Liver (tissue), 9 donors: ENCODE measurements around the gene LRRN3. TPM values are rescaled to one million over a fixed set of nuclear protein-coding genes. Genes with fewer than 3 reads are reported as not detected.

Experiments used
- DNase-seq: peaks from one replicate; pipeline ENCODE4 v3.0.0-alpha.2; 2017; ENCODE audit warnings: low spot score
- H3K27ac ChIP-seq, 2 donors: one replicate each; pipeline ENCODE4 v1.7.0; 2013; ENCODE audit warnings: inconsistent platforms in 2 of 2, low read length in 2 of 2, control low read depth in 1 of 2, low read depth in 1 of 2, mild to moderate bottlenecking in 1 of 2
- H3K27me3 ChIP-seq, 4 donors: one replicate each; pipeline versions ENCODE4 v1.6.1 to v1.7.0; 2013; ENCODE audit warnings: low read length in 3 of 4, inconsistent platforms in 1 of 4, mild to moderate bottlenecking in 1 of 4, moderate library complexity in 1 of 4; ENCODE audit not compliant: control insufficient read depth in 4 of 4, insufficient read depth in 4 of 4
- H3K36me3 ChIP-seq, 4 donors: one replicate each; pipeline versions ENCODE4 v1.6.1 to v1.7.0; 2013; ENCODE audit warnings: low read length in 3 of 4, mild to moderate bottlenecking in 3 of 4, low read depth in 1 of 4, moderate library complexity in 1 of 4; ENCODE audit not compliant: control insufficient read depth in 4 of 4, insufficient read depth in 3 of 4
- H3K4me1 ChIP-seq, 4 donors: one replicate each; pipeline versions ENCODE4 v1.6.1 to v1.7.0; 2013; ENCODE audit warnings: low read length in 3 of 4, mild to moderate bottlenecking in 3 of 4, moderate library complexity in 1 of 4; ENCODE audit not compliant: control insufficient read depth in 4 of 4, insufficient read depth in 4 of 4
- H3K4me3 ChIP-seq, 3 donors: one replicate each; pipeline versions ENCODE4 v1.6.1 to v1.7.0; 2013; ENCODE audit warnings: low read length in 3 of 3, control low read depth in 1 of 3, low read depth in 1 of 3, mild to moderate bottlenecking in 1 of 3
- H3K9ac ChIP-seq, 2 donors: one replicate each; pipeline ENCODE4 v1.7.0; 2013; ENCODE audit warnings: low read length in 2 of 2, mild to moderate bottlenecking in 2 of 2, moderate library complexity in 2 of 2, control low read depth in 1 of 2, low read depth in 1 of 2
- H3K9me3 ChIP-seq, 4 donors: one replicate each; pipeline versions ENCODE4 v1.6.1 to v1.7.0; 2013; ENCODE audit warnings: low read length in 3 of 4; ENCODE audit not compliant: control insufficient read depth in 4 of 4
- ATF3 ChIP-seq: IDR thresholded peaks from 2 replicates; pipeline ENCODE4 v1.6.1; 2016; ENCODE audit warnings: antibody characterized with exemption
- CTCF ChIP-seq: fragments of 150-350 bp; IDR thresholded peaks from 2 replicates; pipeline ENCODE4 v1.5.1; 2017; ENCODE audit warnings: improper control_type of control experiment, low read depth, low read length; ENCODE audit not compliant: missing input control
- EGR1 ChIP-seq, 2 donors: IDR thresholded peaks; 2 replicates each; pipeline ENCODE4 v1.6.1; 2016 to 2018; ENCODE audit warnings: antibody characterized with exemption in 2 of 2, low read depth in 2 of 2
- FOXA1 ChIP-seq: IDR thresholded peaks from 2 replicates; pipeline ENCODE4 v1.6.1; 2016; ENCODE audit warnings: antibody characterized with exemption
- FOXA2 ChIP-seq: IDR thresholded peaks from 2 replicates; pipeline ENCODE4 v1.6.1; 2016; ENCODE audit warnings: antibody characterized with exemption
- GABPA ChIP-seq, 2 donors: IDR thresholded peaks in 1 of 2; conservative IDR thresholded peaks in 1 of 2; 2 replicates each; pipeline ENCODE4 v1.6.1; 2016; ENCODE audit warnings: antibody characterized with exemption in 2 of 2, mild to moderate bottlenecking in 1 of 2, moderate library complexity in 1 of 2
- HNF4A ChIP-seq, 2 donors: conservative IDR thresholded peaks; 2 replicates each; pipeline ENCODE4 v1.6.1; 2016; ENCODE audit warnings: antibody characterized with exemption in 2 of 2, mild to moderate bottlenecking in 2 of 2
- HNF4G ChIP-seq: IDR thresholded peaks from 2 replicates; pipeline ENCODE4 v1.6.1; 2016; ENCODE audit warnings: antibody characterized with exemption
- JUND ChIP-seq, 2 donors: IDR thresholded peaks; 2 replicates each; pipeline ENCODE4 v1.6.1; 2016; ENCODE audit warnings: antibody characterized with exemption in 2 of 2
- MAX ChIP-seq: IDR thresholded peaks from 2 replicates; pipeline ENCODE4 v1.6.1; 2016; ENCODE audit warnings: antibody characterized with exemption
- NR2F2 ChIP-seq: IDR thresholded peaks from 2 replicates; pipeline ENCODE4 v1.6.1; 2016; ENCODE audit warnings: antibody characterized with exemption
- RAD21 ChIP-seq, 2 donors: IDR thresholded peaks; 2 replicates each; pipeline ENCODE4 v1.6.1; 2016; ENCODE audit warnings: antibody characterized with exemption in 2 of 2, mild to moderate bottlenecking in 2 of 2
- REST ChIP-seq: IDR thresholded peaks from 2 replicates; pipeline ENCODE4 v1.6.1; 2016; ENCODE audit warnings: antibody characterized with exemption, mild to moderate bottlenecking
- RXRA ChIP-seq, 2 donors: IDR thresholded peaks; 2 replicates each; pipeline ENCODE4 v1.6.1; 2017 to 2018; ENCODE audit warnings: antibody characterized with exemption in 2 of 2, mild to moderate bottlenecking in 1 of 2
- SP1 ChIP-seq: IDR thresholded peaks from 2 replicates; pipeline ENCODE4 v1.6.1; 2018; ENCODE audit warnings: antibody characterized with exemption, mild to moderate bottlenecking
- TAF1 ChIP-seq: conservative IDR thresholded peaks from 2 replicates; pipeline ENCODE4 v1.6.1; 2016; ENCODE audit warnings: antibody characterized with exemption, mild to moderate bottlenecking
- YY1 ChIP-seq: IDR thresholded peaks from 2 replicates; pipeline ENCODE4 v1.6.1; 2016; ENCODE audit warnings: antibody characterized with exemption, mild to moderate bottlenecking
- ZBTB33 ChIP-seq: IDR thresholded peaks from 2 replicates; pipeline ENCODE4 v1.6.1; 2016; ENCODE audit warnings: antibody characterized with exemption
- WGBS: extraction: QIAGEN DNeasy Blood & Tissue Kit; methylation state at CpG from one replicate; pipeline ENCODE4 v1.1.7; 2013; 5-methylcytosine and 5-hydroxymethylcytosine counted together
- polyA plus RNA-seq, 2 donors: library from polyadenylated mRNA; stranded (reverse) in 1 of 2; unstranded in 1 of 2; fragments of 200-250 nt in 1 of 2; fragments of >200 nt in 1 of 2; fragmentation: Nextera tagmentation in 1 of 2; extraction: Ambion mirVana in 1 of 2; gene quantifications; one replicate each; pipeline versions ENCODE4 v1.2.1 to v1.2.3, GENCODE V29; 2013 to 2015
- total RNA-seq, 2 donors: library from RNA; depleted of rRNA; stranded (reverse); fragments of >200 nt; gene quantifications; one replicate each; pipeline ENCODE4 v1.2.3, GENCODE V29; 2014
- donor health status: healthy.
- donor health status: healthy.
- donor health status: healthy.
- donor health status: healthy.
- donor health status: healthy.

The LRRN3 gene
- total and polyA plus RNA-seq, 4 donors, result 0.18 to 1.1 (median 0.32) TPM

- no peak overlapping the region for H3K9ac ChIP-seq
- 96% methylated on average over 4 of the region's 4 CpGs for WGBS
- H3K36me3 ChIP-seq, result no peaks in the 10 kb centered on the region
- no peak for TF ChIP-seq FOXA1
- TF ChIP-seq HNF4A (conservative IDR thresholded peaks at IDR 0.05), result no peak
- TF ChIP-seq NR2F2, result no peak
- TF ChIP-seq RAD21 (IDR thresholded peaks at IDR 0.05), result no peak
- no peak for TF ChIP-seq TAF1
- TF ChIP-seq ATF3, result no peak
- no peak for TF ChIP-seq GABPA (IDR thresholded peaks at IDR 0.05 in 1 of 2, conservative IDR thresholded peaks at IDR 0.05 in 1 of 2)
- no peak for TF ChIP-seq REST
- TF ChIP-seq JUND (IDR thresholded peaks at IDR 0.05), result no peak
- TF ChIP-seq YY1, result no peak
- TF ChIP-seq FOXA2, result no peak
- H3K27me3 ChIP-seq, result no peaks in the 10 kb centered on the region
- H3K4me3 ChIP-seq, result no peak overlapping the region
- H3K4me1 ChIP-seq, result no peaks in the 10 kb centered on the region
- H3K9me3 ChIP-seq, result no peaks in the 10 kb centered on the region
- no peak for DNase-seq
- no peak overlapping the region for H3K27ac ChIP-seq
Observed at GRCh38 chr7:111057066-111057465, 33.9 kb upstream of the LRRN3 start.

GRCh38 chr7:111059833-111060232 lies 31.1 kb upstream of the LRRN3 start:
- Histone ChIP-seq H3K4me1 (no peaks in the 10 kb centered on the region), H3K9ac (no peak overlapping the region), H3K27me3 (no peaks in the 10 kb centered on the region), H3K4me3 (no peak overlapping the region), H3K27ac (no peak overlapping the region), H3K9me3 (peaks cover 0 to 7% (median under 1%) of the 10 kb centered on the region in 4 donors), H3K36me3 (no peaks in the 10 kb centered on the region)
- no peak for DNase-seq
- TF ChIP-seq NR2F2 (no peak), SP1 (no peak), RAD21 (IDR thresholded peaks at IDR 0.05) (no peak), REST (no peak), HNF4A (conservative IDR thresholded peaks at IDR 0.05) (no peak), RXRA (IDR thresholded peaks at IDR 0.05) (no peak), HNF4G (no peak), MAX (no peak), EGR1 (IDR thresholded peaks at IDR 0.05; ENCODE audit: low read depth in 2 of 2) (no peak), FOXA2 (no peak), ATF3 (no peak), ZBTB33 (no peak), FOXA1 (no peak), TAF1 (no peak), CTCF (no peak)
